Measurements from ENCODE around the gene COL25A1.

- TF ChIP-seq EZH2 (IDR thresholded peaks at IDR 0.05; ENCODE audit: insufficient read depth, poor library complexity, severe bottlenecking) (no peak), EZH2phosphoT487 (IDR thresholded peaks at IDR 0.05; ENCODE audit: insufficient read depth, low read depth) (no peak)
Measured at GRCh38 chr4:108787106-108787505, 515.4 kb downstream of the COL25A1 start.
